Measurements from ENCODE around the gene MSANTD3.

- TF ChIP-seq POLR2A (IDR thresholded peaks at IDR 0.05; ENCODE audit: low read length): no peak
- no peak for TF ChIP-seq GATA1 (IDR thresholded peaks at IDR 0.05; ENCODE audit: low read depth, low read length)
Observed at GRCh38 chr9:100474082-100474923, 47.4 kb downstream of the MSANTD3 start.

Measured in erythroblast (primary cell).